GM18519 (cell line): ENCODE data around the gene PPP1R14B.
A peak's percentile ranks its signal among the peaks of the same experiment; 100 is the strongest.

Source experiments
- ATAC-seq: cut with Tn5 transposase; IDR thresholded peaks from one replicate; pipeline ENCODE4 v1.9.1; 2021; ENCODE audit warnings: mild to moderate bottlenecking, moderate library complexity; ENCODE audit not compliant: unreplicated experiment, low FRiP score

The PPP1R14B gene

GRCh38 chr11:64283092-64283491 lies 36.3 kb upstream of the PPP1R14B start:
- no peak for ATAC-seq

GRCh38 chr11:64281957-64282770 lies 35.4 kb upstream of the PPP1R14B start:
- ATAC-seq, result no peak

- no peak for ATAC-seq
Observed at GRCh38 chr11:64278576-64279190, 31.9 kb upstream of the PPP1R14B start.

- no peak for ATAC-seq
Observed at GRCh38 chr11:64276653-64277431, 30.1 kb upstream of the PPP1R14B start.

- ATAC-seq, result no peak
Observed at GRCh38 chr11:64275841-64276240, 29.1 kb upstream of the PPP1R14B start.

- no peak for ATAC-seq
Observed at GRCh38 chr11:64275031-64275800, 28.5 kb upstream of the PPP1R14B start.

- ATAC-seq, result peak; percentile 44
Observed at GRCh38 chr11:64269540-64270220, 22.9 kb upstream of the PPP1R14B start.

GRCh38 chr11:64268893-64269539 lies 22.3 kb upstream of the PPP1R14B start:
- peak; percentile 11 for ATAC-seq

GRCh38 chr11:64268025-64268892 lies 21.5 kb upstream of the PPP1R14B start:
- ATAC-seq, result no peak

GRCh38 chr11:64267207-64267945 lies 20.6 kb upstream of the PPP1R14B start:
- no peak for ATAC-seq

- ATAC-seq, result no peak
Observed at GRCh38 chr11:64266339-64266738, 19.6 kb upstream of the PPP1R14B start.

GRCh38 chr11:64265176-64266160 lies 18.7 kb upstream of the PPP1R14B start:
- no peak for ATAC-seq

GRCh38 chr11:64264371-64264852 lies 17.7 kb upstream of the PPP1R14B start:
- no peak for ATAC-seq

- ATAC-seq, result no peak
Observed at GRCh38 chr11:64263947-64264317, 17.2 kb upstream of the PPP1R14B start.

GRCh38 chr11:64263021-64263946 lies 16.5 kb upstream of the PPP1R14B start:
- ATAC-seq, result no peak
